Hepatocyte (in vitro differentiated cells): Measurements from ENCODE around the gene PTPRN2.

Experiments
- EZH2 ChIP-seq: fragments of 200-600 bp; sonication (generic); IDR thresholded peaks from 2 replicates; pipeline ENCODE4 v1.6.1; 2016; ENCODE audit warnings: antibody characterized with exemption, mild to moderate bottlenecking, borderline replicate concordance
- TF ChIP-seq, protein P1 (sequence below): fragments of 200-600 bp; sonication (generic); IDR thresholded peaks from 2 replicates; pipeline ENCODE4 v1.5.1; 2016; ENCODE audit warnings: antibody characterized with exemption, mild to moderate bottlenecking; ENCODE audit not compliant: poor library complexity

DNA sequence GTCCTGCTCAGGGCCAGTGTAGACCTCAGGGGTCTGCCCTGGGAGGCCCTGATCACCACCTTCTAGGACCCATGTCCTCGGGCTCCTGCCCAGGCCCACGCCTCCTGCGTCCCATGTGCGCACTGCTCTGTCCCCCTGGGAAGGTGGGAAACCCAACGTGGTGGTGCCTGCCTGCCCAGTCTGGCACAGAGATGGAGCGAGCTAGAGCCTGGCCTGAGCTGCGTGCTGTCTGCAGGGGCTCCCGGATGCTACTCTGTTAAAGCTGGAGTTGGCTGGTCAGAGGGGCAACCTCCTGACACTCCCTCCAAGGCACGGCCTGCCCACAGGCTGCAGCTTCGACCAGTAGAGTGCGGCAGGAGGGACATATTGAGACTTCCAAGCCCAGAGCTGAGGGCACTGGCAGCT lies 1079.1 kb downstream of the PTPRN2 start:
- TF ChIP-seq, protein P1, sequence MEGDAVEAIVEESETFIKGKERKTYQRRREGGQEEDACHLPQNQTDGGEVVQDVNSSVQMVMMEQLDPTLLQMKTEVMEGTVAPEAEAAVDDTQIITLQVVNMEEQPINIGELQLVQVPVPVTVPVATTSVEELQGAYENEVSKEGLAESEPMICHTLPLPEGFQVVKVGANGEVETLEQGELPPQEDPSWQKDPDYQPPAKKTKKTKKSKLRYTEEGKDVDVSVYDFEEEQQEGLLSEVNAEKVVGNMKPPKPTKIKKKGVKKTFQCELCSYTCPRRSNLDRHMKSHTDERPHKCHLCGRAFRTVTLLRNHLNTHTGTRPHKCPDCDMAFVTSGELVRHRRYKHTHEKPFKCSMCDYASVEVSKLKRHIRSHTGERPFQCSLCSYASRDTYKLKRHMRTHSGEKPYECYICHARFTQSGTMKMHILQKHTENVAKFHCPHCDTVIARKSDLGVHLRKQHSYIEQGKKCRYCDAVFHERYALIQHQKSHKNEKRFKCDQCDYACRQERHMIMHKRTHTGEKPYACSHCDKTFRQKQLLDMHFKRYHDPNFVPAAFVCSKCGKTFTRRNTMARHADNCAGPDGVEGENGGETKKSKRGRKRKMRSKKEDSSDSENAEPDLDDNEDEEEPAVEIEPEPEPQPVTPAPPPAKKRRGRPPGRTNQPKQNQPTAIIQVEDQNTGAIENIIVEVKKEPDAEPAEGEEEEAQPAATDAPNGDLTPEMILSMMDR: no peak
- TF ChIP-seq EZH2: no peak
